ENCODE results near the gene RNF31. TPM values are rescaled to one million over a fixed set of nuclear protein-coding genes. Genes with fewer than 3 reads are reported as not detected.

Gene RNF31
- polyA plus RNA-seq, 1 donor from 2014 or later: 98.7 TPM

- H3K27ac ChIP-seq (ENCODE audit: low read length): peak overlapping the region; percentile 79
- no peaks in the 10 kb centered on the region for H4K20me1 ChIP-seq (ENCODE audit: insufficient read depth)
- peaks cover 9% of the 10 kb centered on the region for H3K79me2 ChIP-seq (replicated peaks; ENCODE audit: insufficient read depth, low read length)
- no peak for TF ChIP-seq EZH2 (IDR thresholded peaks at IDR 0.05; ENCODE audit: borderline replicate concordance, insufficient read depth, low read length, poor library complexity, severe bottlenecking)
- TF ChIP-seq MXI1 (conservative IDR thresholded peaks at IDR 0.05; ENCODE audit: poor library complexity, severe bottlenecking): no peak
- peak; percentile 32 for TF ChIP-seq TAF1 (IDR thresholded peaks at IDR 0.05; ENCODE audit: low read depth)
- no peak for TF ChIP-seq RAD21 (conservative IDR thresholded peaks at IDR 0.05)
- TF ChIP-seq CTCF (IDR thresholded peaks at IDR 0.05; ENCODE audit: poor library complexity, severe bottlenecking): no peak
- H3K27me3 ChIP-seq (ENCODE audit: insufficient read depth, low read depth, low read length): no peaks in the 10 kb centered on the region
- no peaks in the 10 kb centered on the region for H3K9me2 ChIP-seq (ENCODE audit: insufficient read depth, low read length)
- no peaks in the 10 kb centered on the region for H3K9me3 ChIP-seq (ENCODE audit: low read length)
- no peaks in the 10 kb centered on the region for H3K36me3 ChIP-seq (ENCODE audit: insufficient read depth, low read length)
- H2AFZ ChIP-seq (ENCODE audit: low read depth, low read length): no peak overlapping the region
- peak overlapping the region; percentile 79 for H3K9ac ChIP-seq (ENCODE audit: low read length)
- peak overlapping the region; percentile 97 for H3K4me3 ChIP-seq (ENCODE audit: low read length)
- no peaks in the 10 kb centered on the region for H3F3A ChIP-seq (ENCODE audit: insufficient read depth, low read length, poor library complexity, severe bottlenecking)
- H3K4me2 ChIP-seq (ENCODE audit: low read length): peak overlapping the region; percentile 76
Measured at GRCh38 chr14:24147761-24148428, 597 bp downstream of the RNF31 start.

- no peaks in the 10 kb centered on the region for H4K20me1 ChIP-seq (ENCODE audit: insufficient read depth)
- no peak overlapping the region for H3K9ac ChIP-seq (ENCODE audit: low read length)
- no peaks in the 10 kb centered on the region for H3K27me3 ChIP-seq (ENCODE audit: insufficient read depth, low read depth, low read length)
- no peaks in the 10 kb centered on the region for H3K36me3 ChIP-seq (ENCODE audit: insufficient read depth, low read length)
- no peak overlapping the region for H3K4me3 ChIP-seq (ENCODE audit: low read length)
- no peaks in the 10 kb centered on the region for H3K9me3 ChIP-seq (ENCODE audit: low read length)
- no peaks in the 10 kb centered on the region for H3K9me2 ChIP-seq (ENCODE audit: insufficient read depth, low read length)
- no peak overlapping the region for H2AFZ ChIP-seq (ENCODE audit: low read depth, low read length)
- no peak for TF ChIP-seq POLR2AphosphoS5 (IDR thresholded peaks at IDR 0.05)
- no peak for TF ChIP-seq EP300 (conservative IDR thresholded peaks at IDR 0.05; ENCODE audit: poor library complexity, severe bottlenecking)
- no peak for TF ChIP-seq EZH2 (IDR thresholded peaks at IDR 0.05; ENCODE audit: borderline replicate concordance, insufficient read depth, low read length, poor library complexity, severe bottlenecking)
- TF ChIP-seq SMC3 (conservative IDR thresholded peaks at IDR 0.05; ENCODE audit: poor library complexity): no peak
- no peak for TF ChIP-seq RAD21 (conservative IDR thresholded peaks at IDR 0.05)
- TF ChIP-seq TAF1 (IDR thresholded peaks at IDR 0.05; ENCODE audit: low read depth): no peak
- no peak for TF ChIP-seq REST (IDR thresholded peaks at IDR 0.05; ENCODE audit: borderline replicate concordance)
- TF ChIP-seq CTCF (IDR thresholded peaks at IDR 0.05; ENCODE audit: poor library complexity, severe bottlenecking): no peak
- no peak for TF ChIP-seq MXI1 (conservative IDR thresholded peaks at IDR 0.05; ENCODE audit: poor library complexity, severe bottlenecking)
- H3K4me2 ChIP-seq (ENCODE audit: low read length): no peak overlapping the region
- H3F3A ChIP-seq (ENCODE audit: insufficient read depth, low read length, poor library complexity, severe bottlenecking): no peaks in the 10 kb centered on the region
- H3K27ac ChIP-seq (ENCODE audit: low read length): no peak overlapping the region
- H3K79me2 ChIP-seq (replicated peaks; ENCODE audit: insufficient read depth, low read length): peaks cover 9% of the 10 kb centered on the region
Measured at GRCh38 chr14:24149302-24149969, 2.1 kb downstream of the RNF31 start.

Data from neural cell (in vitro differentiated cells).